ENCODE data around the gene ACOXL. TPM values are rescaled to one million over a fixed set of nuclear protein-coding genes. Genes with fewer than 3 reads are reported as not detected.
"Not testable (repeated sequence)": the region's sequence is repeated elsewhere in the genome, so short reads cannot be mapped to it uniquely, and the experiment has no call there.

The ACOXL gene
- total and polyA plus RNA-seq, 3 experiments from 2014 or later = 0.27 TPM; not detected in 2

- Histone ChIP-seq H3K4me3 (ENCODE audit: low read length) (peak overlapping the region; percentile 19), H3K27ac (ENCODE audit: low read depth, low read length) (no peak overlapping the region)
Measured at GRCh38 chr2:110852541-110853263, 120.3 kb downstream of the ACOXL start.

DNA sequence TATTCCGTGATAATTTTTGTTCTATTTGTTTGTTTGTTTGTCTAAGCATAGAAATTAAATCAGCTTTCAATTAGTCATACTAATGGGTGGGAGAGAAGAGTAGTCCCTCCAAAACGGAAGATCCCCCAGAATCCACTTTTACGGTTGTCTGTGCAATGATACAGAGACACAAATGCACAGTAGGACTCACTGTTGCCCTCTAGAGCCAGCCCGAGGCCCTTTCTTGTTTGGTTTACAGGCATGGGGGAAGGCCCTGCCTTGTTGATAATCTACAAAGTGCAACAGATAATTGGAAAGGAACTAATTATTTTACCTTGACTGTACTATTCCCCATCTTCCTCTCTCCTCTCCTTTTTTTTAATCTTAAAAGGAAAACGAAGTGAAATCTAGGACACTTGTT, 121.1 kb downstream of the ACOXL start:
- no peaks in the 10 kb centered on the region for H3K9me3 Mint-ChIP-seq
- peak overlapping the region; percentile 89 to 98 (median 94) for H3K27ac Mint-ChIP-seq
- peak; percentile 34 to 69 (median 47) for DNase-seq
- H3K27me3 Mint-ChIP-seq = peaks cover 0 to 5% of the 10 kb centered on the region in 2 donors
- H3K4me1 Mint-ChIP-seq = peaks cover 59 to 76% (median 60%) of the 10 kb centered on the region in 3 donors
- ChIA-PET POLR2A (no interaction called here), CTCF (interaction anchor here (1.0 to 3.9 kb wide), 7 partner anchors 10 to 70 kb away, joined by 3 to 17 read pairs (median 3); no protein-coding TSS in a partner anchor)
- Histone ChIP-seq H3K36me3 (ENCODE audit: insufficient read depth, low read length) (no peaks in the 10 kb centered on the region), H3K27me3 (ENCODE audit: insufficient read depth, low read length, poor library complexity, severe bottlenecking) (no peaks in the 10 kb centered on the region), H3K4me3 (ENCODE audit: low read length) (no peak overlapping the region), H3K9me3 (ENCODE audit: low read length) (no peaks in the 10 kb centered on the region), H3K27ac (ENCODE audit: low read depth, low read length) (no peak overlapping the region), H3K4me1 (ENCODE audit: insufficient read depth, low read length) (peaks cover 37% of the 10 kb centered on the region)
- H3K36me3 Mint-ChIP-seq = no peaks in the 10 kb centered on the region
- H3K4me3 Mint-ChIP-seq = peak overlapping the region; percentile 15 to 83 (median 67)

More at GRCh38 chr2:110852541-110853263, 120.3 kb downstream of the ACOXL start:
- Mint-ChIP-seq H3K4me1 (peaks cover 54 to 74% (median 55%) of the 10 kb centered on the region in 3 donors), H3K36me3 (no peaks in the 10 kb centered on the region), H3K27ac (peak overlapping the region; percentile 89 to 98 (median 94)), H3K9me3 (no peaks in the 10 kb centered on the region), H3K4me3 (peak overlapping the region; percentile 37 to 83 (median 67)), H3K27me3 (peaks cover 0 to 5% of the 10 kb centered on the region in 2 donors)
- POLR2A ChIA-PET = no interaction called here
- DNase-seq = peak; percentile 36 to 75 (median 59)
- CTCF ChIA-PET = interaction anchor here (0.8 to 3.9 kb wide), 7 partner anchors 9 to 47 kb away, joined by 3 to 17 read pairs (median 4); no protein-coding TSS in a partner anchor
- Histone ChIP-seq H3K4me1 (ENCODE audit: insufficient read depth, low read length) (peaks cover 39% of the 10 kb centered on the region), H3K27me3 (ENCODE audit: insufficient read depth, low read length, poor library complexity, severe bottlenecking) (no peaks in the 10 kb centered on the region), H3K36me3 (ENCODE audit: insufficient read depth, low read length) (no peaks in the 10 kb centered on the region), H3K9me3 (ENCODE audit: low read length) (no peaks in the 10 kb centered on the region)

DNA sequence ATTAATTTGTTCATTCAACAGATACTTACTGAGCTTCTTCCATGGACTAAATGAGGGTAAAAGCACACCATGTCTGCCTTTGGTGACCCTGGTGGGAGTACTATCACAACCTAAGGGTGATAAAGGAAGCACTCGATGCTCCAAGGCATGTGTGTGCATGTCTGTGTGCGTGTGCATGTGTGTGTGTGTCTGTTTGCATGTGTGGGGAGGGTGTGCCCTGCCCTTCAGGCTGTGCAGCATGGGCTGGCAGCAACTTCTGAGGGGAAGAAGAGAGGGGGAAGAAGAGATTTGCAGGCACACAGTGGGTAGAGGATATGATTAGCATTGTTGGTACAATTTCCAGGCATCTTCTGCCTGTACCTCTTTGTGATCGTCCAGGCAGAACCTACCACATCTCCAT, 121.6 kb downstream of the ACOXL start:
- no peak overlapping the region for H3K27ac ChIP-seq (ENCODE audit: low read depth, low read length)
- peaks cover 40% of the 10 kb centered on the region for H3K4me1 ChIP-seq (ENCODE audit: insufficient read depth, low read length)
- no peak for DNase-seq

DNA sequence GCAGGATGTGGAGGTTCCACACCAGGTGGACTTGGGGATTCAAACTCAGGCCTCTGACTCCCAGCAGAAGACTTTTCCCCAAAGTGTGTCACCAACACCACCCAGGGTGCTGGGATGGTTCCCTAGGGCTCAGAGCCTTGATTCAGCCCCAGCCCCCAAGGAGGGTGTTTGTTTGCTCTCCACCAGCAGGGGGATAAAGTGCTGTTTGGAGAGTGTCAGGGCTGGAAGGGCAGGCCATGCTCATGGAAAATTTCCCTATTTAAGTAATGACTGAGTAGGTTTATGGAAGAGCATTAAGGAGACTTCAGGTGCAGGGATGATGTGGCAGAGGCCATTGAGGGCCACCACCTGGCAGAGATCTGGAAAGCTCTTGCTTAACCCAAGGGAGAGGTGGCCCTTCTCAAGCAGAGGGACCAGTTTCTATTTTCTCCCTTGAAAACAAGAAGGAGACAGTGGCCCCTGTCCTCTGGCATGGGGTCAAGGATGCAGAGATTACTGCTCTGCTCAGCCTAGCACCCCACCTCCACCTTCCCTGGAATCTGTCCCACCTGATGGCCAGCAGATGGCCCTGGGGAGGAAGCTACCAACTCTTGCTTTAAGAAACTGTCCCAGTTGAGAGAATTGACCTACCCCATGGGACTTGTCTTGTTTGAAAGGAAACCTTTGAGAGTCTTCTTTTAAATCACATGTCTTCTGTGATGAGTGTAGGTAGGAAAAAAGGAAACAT, 122.1 kb downstream of the ACOXL start:
- Histone ChIP-seq H3K9me3 (ENCODE audit: low read length) (no peaks in the 10 kb centered on the region), H3K27me3 (ENCODE audit: insufficient read depth, low read length, poor library complexity, severe bottlenecking) (no peaks in the 10 kb centered on the region), H3K4me1 (ENCODE audit: insufficient read depth, low read length) (peaks cover 46% of the 10 kb centered on the region), H3K4me3 (ENCODE audit: low read length) (no peak overlapping the region), H3K36me3 (ENCODE audit: insufficient read depth, low read length) (no peaks in the 10 kb centered on the region), H3K27ac (ENCODE audit: low read depth, low read length) (no peak overlapping the region)
- peaks cover 0 to 2% of the 10 kb centered on the region in 2 donors for H3K27me3 Mint-ChIP-seq
- H3K27ac Mint-ChIP-seq = peak overlapping the region in 6 of 8 donors; percentile 28 to 95 (median 71)
- ChIA-PET POLR2A (no interaction called here), CTCF (interaction anchor here (1.0 to 3.9 kb wide), 4 partner anchors 14 to 71 kb away, joined by 3 to 17 read pairs (median 10); no protein-coding TSS in a partner anchor)
- no peak for DNase-seq
- peaks cover 63 to 80% (median 64%) of the 10 kb centered on the region in 3 donors for H3K4me1 Mint-ChIP-seq
- H3K9me3 Mint-ChIP-seq = no peaks in the 10 kb centered on the region
- H3K36me3 Mint-ChIP-seq = no peaks in the 10 kb centered on the region
- H3K4me3 Mint-ChIP-seq = no peak overlapping the region

More for the DNA sequence above, 121.6 kb downstream of the ACOXL start:
- ChIA-PET POLR2A (no interaction called here), CTCF (interaction anchor here (1.0 to 3.9 kb wide), 7 partner anchors 11 to 70 kb away, joined by 3 to 17 read pairs (median 3); no protein-coding TSS in a partner anchor)
- Mint-ChIP-seq H3K9me3 (no peaks in the 10 kb centered on the region), H3K4me1 (peaks cover 61 to 77% (median 61%) of the 10 kb centered on the region in 3 donors), H3K36me3 (no peaks in the 10 kb centered on the region), H3K27me3 (peaks cover 0 to 2% of the 10 kb centered on the region in 2 donors), H3K27ac (peak overlapping the region; percentile 56 to 98 (median 85)), H3K4me3 (peak overlapping the region in 2 of 7 donors; percentile 40 to 47)
- H3K4me3 ChIP-seq (ENCODE audit: low read length) = no peak overlapping the region
- no peaks in the 10 kb centered on the region for H3K36me3 ChIP-seq (ENCODE audit: insufficient read depth, low read length)
- no peaks in the 10 kb centered on the region for H3K9me3 ChIP-seq (ENCODE audit: low read length)
- no peaks in the 10 kb centered on the region for H3K27me3 ChIP-seq (ENCODE audit: insufficient read depth, low read length, poor library complexity, severe bottlenecking)

GRCh38 chr2:110855841-110856240, 123.5 kb downstream of the ACOXL start:
- H3K27me3 ChIP-seq (ENCODE audit: insufficient read depth, low read length, poor library complexity, severe bottlenecking); H3K9me3 Mint-ChIP-seq; H3K36me3 ChIP-seq (ENCODE audit: insufficient read depth, low read length); H3K4me3 Mint-ChIP-seq; H3K36me3 Mint-ChIP-seq; H3K9me3 ChIP-seq (ENCODE audit: low read length); H3K27ac ChIP-seq (ENCODE audit: low read depth, low read length); H3K4me3 ChIP-seq (ENCODE audit: low read length); H3K27me3 Mint-ChIP-seq; POLR2A ChIA-PET; DNase-seq: not testable (repeated sequence)
- peaks cover 57% of the 10 kb centered on the region for H3K4me1 ChIP-seq (ENCODE audit: insufficient read depth, low read length)
- Mint-ChIP-seq H3K4me1 (peaks cover 67 to 81% (median 70%) of the 10 kb centered on the region in 3 donors), H3K27ac (peak overlapping the region in 3 of 8 donors; percentile 58 to 81 (median 78))
- CTCF ChIA-PET = interaction anchor here (1.4 to 3.9 kb wide), 2 partner anchors 16 to 43 kb away, joined by 3 to 17 read pairs; no protein-coding TSS in a partner anchor

GRCh38 chr2:110858135-110858725, 125.9 kb downstream of the ACOXL start:
- DNase-seq = peak; percentile 55 to 89 (median 86)
- Histone ChIP-seq H3K4me1 (ENCODE audit: insufficient read depth, low read length) (peaks cover 37% of the 10 kb centered on the region), H3K27me3 (ENCODE audit: insufficient read depth, low read length, poor library complexity, severe bottlenecking) (no peaks in the 10 kb centered on the region), H3K9me3 (ENCODE audit: low read length) (no peaks in the 10 kb centered on the region), H3K36me3 (ENCODE audit: insufficient read depth, low read length) (no peaks in the 10 kb centered on the region), H3K4me3 (ENCODE audit: low read length) (peak overlapping the region; percentile 18), H3K27ac (ENCODE audit: low read depth, low read length) (no peak overlapping the region)
- Mint-ChIP-seq H3K9me3 (no peaks in the 10 kb centered on the region), H3K4me1 (peaks cover 45 to 61% (median 51%) of the 10 kb centered on the region in 3 donors), H3K36me3 (no peaks in the 10 kb centered on the region), H3K4me3 (peak overlapping the region; percentile 12 to 80 (median 71)), H3K27me3 (peaks cover 0 to 3% of the 10 kb centered on the region in 2 donors), H3K27ac (peak overlapping the region; percentile 69 to 97 (median 91))
- CTCF ChIA-PET = interaction anchor here (0.8 to 2.4 kb wide), 8 partner anchors 11 to 259 kb away, joined by 3 to 11 read pairs (median 4); no protein-coding TSS in a partner anchor
- POLR2A ChIA-PET = interaction anchor here (1.0 to 1.9 kb wide), 3 partner anchors 45 to 1197 kb away, joined by 3 to 5 read pairs (median 4); partner anchors contain the start of genes BCL2L11 and TMEM87B

DNA sequence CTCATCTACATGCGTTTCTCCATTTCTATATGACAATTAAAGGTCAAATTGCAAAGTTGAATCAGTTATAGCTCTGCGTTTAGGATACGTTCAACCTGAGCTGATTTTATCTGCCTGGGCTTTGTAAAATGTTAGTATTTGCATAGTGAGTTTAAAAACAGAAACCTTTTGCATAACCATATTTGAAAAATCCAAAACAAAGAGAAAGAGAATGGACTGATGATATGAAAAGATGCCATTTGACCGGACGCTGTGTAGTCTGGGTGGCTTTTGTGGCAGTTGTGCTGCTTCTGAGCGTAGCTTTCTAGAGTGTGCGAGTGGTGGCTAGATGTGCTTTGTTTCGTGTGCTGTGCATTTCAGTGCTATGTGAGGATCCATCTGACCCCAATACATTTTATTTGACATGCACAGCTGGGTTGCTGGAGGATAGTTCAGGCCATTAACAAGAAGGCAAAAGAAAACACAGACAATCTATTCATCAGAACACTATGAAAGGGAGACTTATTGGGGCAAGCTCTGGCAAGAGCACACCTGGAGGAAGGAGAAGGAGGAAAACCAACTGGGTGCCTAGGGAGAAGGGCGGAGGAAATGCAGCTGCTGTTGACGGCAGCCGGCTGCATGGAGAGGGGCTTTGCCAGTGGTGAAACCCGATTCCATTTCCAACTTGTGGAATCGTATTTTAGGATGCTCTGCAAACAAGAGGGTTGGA, 126.8 kb downstream of the ACOXL start:
- Mint-ChIP-seq H3K27me3 (peaks cover 0 to 3% of the 10 kb centered on the region in 2 donors), H3K4me3 (peak overlapping the region; percentile 12 to 80 (median 71)), H3K36me3 (no peaks in the 10 kb centered on the region), H3K4me1 (peaks cover 36 to 51% (median 41%) of the 10 kb centered on the region in 3 donors), H3K27ac (peak overlapping the region; percentile 69 to 97 (median 91)), H3K9me3 (no peaks in the 10 kb centered on the region)
- no peak for DNase-seq
- H3K4me1 ChIP-seq (ENCODE audit: insufficient read depth, low read length) = peaks cover 33% of the 10 kb centered on the region
- peak overlapping the region; percentile 46 for H3K4me3 ChIP-seq (ENCODE audit: low read length)
- ChIA-PET CTCF (interaction anchor here (1.3 to 2.4 kb wide), 6 partner anchors 12 to 258 kb away, joined by 3 to 11 read pairs (median 6); no protein-coding TSS in a partner anchor), POLR2A (interaction anchor here (1.0 to 1.9 kb wide), 3 partner anchors 46 to 1196 kb away, joined by 3 to 5 read pairs (median 4); partner anchors contain the start of genes BCL2L11 and TMEM87B)
- no peak overlapping the region for H3K27ac ChIP-seq (ENCODE audit: low read depth, low read length)
- no peaks in the 10 kb centered on the region for H3K27me3 ChIP-seq (ENCODE audit: insufficient read depth, low read length, poor library complexity, severe bottlenecking)
- H3K9me3 ChIP-seq (ENCODE audit: low read length) = no peaks in the 10 kb centered on the region
- no peaks in the 10 kb centered on the region for H3K36me3 ChIP-seq (ENCODE audit: insufficient read depth, low read length)

Measured in CD8-positive, alpha-beta memory T cell (primary cell).